BJ (cell line): ENCODE results near the gene HPGD. TPM values are rescaled to one million over a fixed set of nuclear protein-coding genes. Genes with fewer than 3 reads are reported as not detected.

Experiments
- polyA plus RNA-seq: library from polyadenylated mRNA; depleted of rRNA; stranded (reverse); fragments of >200 nt; gene quantifications from 2 replicates; pipeline ENCODE4 v1.2.3, GENCODE V29; 2011; rRNA removed

The HPGD gene
- polyA plus RNA-seq, 1 experiment, result not detected

Other genes starting within 250 kb of the HPGD start
- gene FBXO8, start 238.8 kb downstream of the HPGD start, polyA plus RNA-seq, result 19.5 and 29.8 TPM in 2 replicates
- gene CEP44, start 238.6 kb downstream of the HPGD start, polyA plus RNA-seq, result 3.4 and 5.9 TPM in 2 replicates